ENCODE data around the gene BRMS1L. TPM values are rescaled to one million over a fixed set of nuclear protein-coding genes. Genes with fewer than 3 reads are reported as not detected.

BRMS1L gene
- total RNA-seq, 2 experiments from 2014 or later, result 6.1 to 9.2 TPM

DNA sequence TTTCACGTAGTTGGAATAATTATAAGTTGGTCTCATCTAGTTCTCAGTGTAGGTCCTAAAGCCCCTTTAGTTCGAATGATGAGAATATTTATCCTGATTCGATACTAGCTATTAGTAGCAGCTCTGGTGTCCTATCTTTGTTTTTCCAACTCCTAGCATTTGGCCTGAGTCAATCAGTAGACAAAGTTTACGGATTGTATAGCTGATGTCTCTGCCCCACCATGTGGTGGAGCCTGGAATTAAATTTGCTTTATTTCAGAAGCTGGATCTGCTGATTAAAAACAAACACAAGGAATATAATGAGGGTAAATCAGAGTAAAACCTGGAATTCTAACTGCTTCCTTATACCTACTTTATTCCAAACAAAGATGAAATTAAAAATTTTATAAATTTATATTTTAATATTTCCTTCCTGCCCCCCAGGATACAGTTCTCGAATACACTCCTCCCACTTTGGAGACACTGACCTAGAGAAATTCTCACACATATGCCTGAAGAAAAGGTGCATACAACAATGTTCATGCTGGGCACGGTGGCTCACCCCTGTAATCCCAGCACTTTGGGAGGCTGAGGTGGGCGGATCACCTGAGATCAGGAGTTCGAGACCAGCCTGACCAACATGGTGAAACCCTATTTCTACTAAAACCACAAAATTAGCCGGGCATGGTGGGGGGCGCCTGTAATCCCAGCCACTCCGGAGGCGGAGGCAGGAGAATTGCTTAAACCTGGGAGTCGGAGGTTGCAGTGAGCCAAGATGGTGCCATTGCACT is 7.6 kb upstream of the BRMS1L start:
- Mint-ChIP-seq H3K36me3 (ENCODE audit: low read depth) (no peaks in the 10 kb centered on the region), H3K4me3 (no peak overlapping the region), H3K27ac (no peak overlapping the region), H3K4me1 (ENCODE audit: low read depth) (peaks cover 5% of the 10 kb centered on the region), H3K27me3 (no peaks in the 10 kb centered on the region), H3K9me3 (no peaks in the 10 kb centered on the region)
- DNase-seq, result peak in 4 of 14 experiments; percentile 26 to 56 (median 45)
- no peak overlapping the region for H3K4me3 ChIP-seq (ENCODE audit: low read length)
- H3K27me3 ChIP-seq (ENCODE audit: control insufficient read depth in 1 of 2, insufficient read depth in 2 of 2, low read length in 2 of 2), result no peaks in the 10 kb centered on the region
- H3K36me3 ChIP-seq (ENCODE audit: insufficient read depth, low read length), result no peaks in the 10 kb centered on the region
- ATAC-seq (ENCODE audit: poor library complexity), result peak; percentile 53
- ChIA-PET POLR2A (interaction anchor here (1.0 to 2.0 kb wide), 2 partner anchors 8 to 414 kb away, joined by 3 to 9 read pairs; partner anchors contain the start of gene BRMS1L), CTCF (interaction anchor here (1.1 to 2.8 kb wide), 3 partner anchors 12 to 134 kb away, joined by 3 to 12 read pairs (median 3); no protein-coding TSS in a partner anchor)
- no peak overlapping the region for H3K27ac ChIP-seq (ENCODE audit: low read depth in 1 of 2, low read length in 2 of 2)
- H3K4me1 ChIP-seq (ENCODE audit: insufficient read depth, low read length), result no peaks in the 10 kb centered on the region
- TF ChIP-seq, protein P1, sequence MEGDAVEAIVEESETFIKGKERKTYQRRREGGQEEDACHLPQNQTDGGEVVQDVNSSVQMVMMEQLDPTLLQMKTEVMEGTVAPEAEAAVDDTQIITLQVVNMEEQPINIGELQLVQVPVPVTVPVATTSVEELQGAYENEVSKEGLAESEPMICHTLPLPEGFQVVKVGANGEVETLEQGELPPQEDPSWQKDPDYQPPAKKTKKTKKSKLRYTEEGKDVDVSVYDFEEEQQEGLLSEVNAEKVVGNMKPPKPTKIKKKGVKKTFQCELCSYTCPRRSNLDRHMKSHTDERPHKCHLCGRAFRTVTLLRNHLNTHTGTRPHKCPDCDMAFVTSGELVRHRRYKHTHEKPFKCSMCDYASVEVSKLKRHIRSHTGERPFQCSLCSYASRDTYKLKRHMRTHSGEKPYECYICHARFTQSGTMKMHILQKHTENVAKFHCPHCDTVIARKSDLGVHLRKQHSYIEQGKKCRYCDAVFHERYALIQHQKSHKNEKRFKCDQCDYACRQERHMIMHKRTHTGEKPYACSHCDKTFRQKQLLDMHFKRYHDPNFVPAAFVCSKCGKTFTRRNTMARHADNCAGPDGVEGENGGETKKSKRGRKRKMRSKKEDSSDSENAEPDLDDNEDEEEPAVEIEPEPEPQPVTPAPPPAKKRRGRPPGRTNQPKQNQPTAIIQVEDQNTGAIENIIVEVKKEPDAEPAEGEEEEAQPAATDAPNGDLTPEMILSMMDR (IDR thresholded peaks at IDR 0.05), result peak; percentile 56
- intact Hi-C loops (cut with DNase I, micrococcal nuclease), result loop anchor here in 1 of 2 experiments (10.0 kb wide), 2 partner anchors 284 to 394 kb away; partner anchors contain the start of gene INSM2
- no peaks in the 10 kb centered on the region for H3K9me3 ChIP-seq (ENCODE audit: control insufficient read depth in 1 of 2, insufficient read depth in 1 of 2, low read length in 2 of 2)

DNA sequence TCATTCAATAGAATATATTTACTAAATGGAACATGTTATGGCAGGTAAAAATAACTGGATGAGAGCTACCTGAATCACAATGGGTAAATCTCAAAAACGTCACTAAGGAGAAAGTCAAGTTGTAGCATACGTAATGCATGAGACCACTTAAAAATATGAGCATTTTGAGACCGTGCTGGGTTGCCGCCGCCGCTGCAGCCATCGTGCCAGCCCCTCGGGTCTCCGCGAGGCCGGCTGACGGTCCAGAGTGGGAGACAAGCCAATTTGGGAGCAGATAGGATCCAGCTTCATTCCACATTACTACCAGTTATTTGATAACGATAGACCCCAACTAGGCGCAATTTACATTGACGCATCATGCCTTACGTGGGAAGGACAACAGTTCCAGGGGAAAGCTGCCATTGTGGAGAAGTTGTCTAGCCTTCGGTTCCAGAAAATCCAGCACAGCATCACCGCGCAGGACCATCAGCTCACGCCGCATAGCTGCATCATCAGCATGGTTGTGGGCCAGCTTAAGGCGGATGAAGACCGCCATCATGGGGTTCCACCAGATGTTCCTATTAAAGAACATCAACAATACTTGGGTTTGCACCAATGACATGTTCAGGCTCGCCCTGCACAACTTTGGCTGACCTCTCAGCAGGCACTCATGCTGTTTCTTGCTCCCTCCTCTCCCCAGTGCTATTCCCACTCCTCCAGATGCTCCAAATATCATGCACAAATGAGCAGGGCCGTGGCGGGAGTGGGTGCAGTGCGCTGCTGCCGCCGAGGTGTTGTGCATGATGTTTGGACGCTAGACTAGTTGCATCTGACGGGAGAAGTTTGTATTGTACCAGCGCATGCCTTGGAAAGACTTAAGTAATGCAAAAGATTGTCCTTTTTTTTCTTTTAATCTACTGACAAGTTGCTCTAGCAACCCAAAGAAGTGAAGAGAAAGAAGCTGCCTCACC is 6.3 kb upstream of the BRMS1L start:
- intact Hi-C loops (cut with DNase I, micrococcal nuclease), result loop anchor here in 1 of 2 experiments (10.0 kb wide), 3 partner anchors 285 to 775 kb away; partner anchors contain the start of genes FAM177A1 and INSM2
- Histone ChIP-seq H3K4me1 (ENCODE audit: insufficient read depth, low read length) (no peaks in the 10 kb centered on the region), H3K27ac (ENCODE audit: low read depth in 1 of 2, low read length in 2 of 2) (no peak overlapping the region), H3K9me3 (ENCODE audit: control insufficient read depth in 1 of 2, insufficient read depth in 1 of 2, low read length in 2 of 2) (no peaks in the 10 kb centered on the region), H3K27me3 (ENCODE audit: control insufficient read depth in 1 of 2, insufficient read depth in 2 of 2, low read length in 2 of 2) (no peaks in the 10 kb centered on the region), H3K36me3 (ENCODE audit: insufficient read depth, low read length) (no peaks in the 10 kb centered on the region), H3K4me3 (ENCODE audit: low read length) (no peak overlapping the region)
- no peaks in the 10 kb centered on the region for H3K9me3 Mint-ChIP-seq
- H3K36me3 Mint-ChIP-seq (ENCODE audit: low read depth), result no peaks in the 10 kb centered on the region
- ChIA-PET CTCF (interaction anchor here (2.8 kb wide), 1 partner anchor 13 kb away, joined by 12 read pairs; no protein-coding TSS in a partner anchor), POLR2A (no interaction called here)
- no peak for ATAC-seq (ENCODE audit: poor library complexity)
- no peak overlapping the region for H3K27ac Mint-ChIP-seq
- DNase-seq, result no peak
- H3K4me1 Mint-ChIP-seq (ENCODE audit: low read depth), result peaks cover 5% of the 10 kb centered on the region
- TF ChIP-seq, protein P1 (IDR thresholded peaks at IDR 0.05), result no peak
- H3K27me3 Mint-ChIP-seq, result no peaks in the 10 kb centered on the region
- no peak overlapping the region for H3K4me3 Mint-ChIP-seq
